GM06990 (cell line): Measurements from ENCODE around the gene CHP2.
"Not testable (repeated sequence)": the region's sequence is repeated elsewhere in the genome, so short reads cannot be mapped to it uniquely, and the experiment has no call there.

Experiments
- DNase-seq: peaks from one replicate; pipeline ENCODE4 v3.0.0-alpha.2; 2011; ENCODE audit not compliant: insufficient read length; ENCODE audit errors: extremely low read depth
- H3K27me3 ChIP-seq: replicated peaks from 2 replicates; pipeline ENCODE4 v1.6.0; 2011; ENCODE audit warnings: low read length; ENCODE audit not compliant: control insufficient read depth, insufficient read depth
- H3K36me3 ChIP-seq: 2 replicates; pipeline ENCODE4 v1.5.1; 2011; ENCODE audit warnings: low read length; ENCODE audit not compliant: control insufficient read depth, insufficient read depth
- H3K4me3 ChIP-seq: replicated peaks from 2 replicates; pipeline ENCODE4 v1.5.1; 2011; ENCODE audit warnings: low read depth, mild to moderate bottlenecking, control low read depth, low read length
- TF ChIP-seq, protein P1 (sequence below): IDR thresholded peaks from 2 replicates; pipeline ENCODE4 v1.5.1; 2011; ENCODE audit warnings: low read length, control low read depth, mild to moderate bottlenecking, inconsistent platforms; ENCODE audit not compliant: insufficient read depth, poor library complexity, severe bottlenecking

CHP2 gene

GRCh38 chr16:23741675-23742303 is 13.0 kb upstream of the CHP2 start:
- no peak for DNase-seq
- Histone ChIP-seq H3K27me3 (no peaks in the 10 kb centered on the region), H3K36me3 (no peaks in the 10 kb centered on the region), H3K4me3 (no peak overlapping the region)
- TF ChIP-seq, protein P1, sequence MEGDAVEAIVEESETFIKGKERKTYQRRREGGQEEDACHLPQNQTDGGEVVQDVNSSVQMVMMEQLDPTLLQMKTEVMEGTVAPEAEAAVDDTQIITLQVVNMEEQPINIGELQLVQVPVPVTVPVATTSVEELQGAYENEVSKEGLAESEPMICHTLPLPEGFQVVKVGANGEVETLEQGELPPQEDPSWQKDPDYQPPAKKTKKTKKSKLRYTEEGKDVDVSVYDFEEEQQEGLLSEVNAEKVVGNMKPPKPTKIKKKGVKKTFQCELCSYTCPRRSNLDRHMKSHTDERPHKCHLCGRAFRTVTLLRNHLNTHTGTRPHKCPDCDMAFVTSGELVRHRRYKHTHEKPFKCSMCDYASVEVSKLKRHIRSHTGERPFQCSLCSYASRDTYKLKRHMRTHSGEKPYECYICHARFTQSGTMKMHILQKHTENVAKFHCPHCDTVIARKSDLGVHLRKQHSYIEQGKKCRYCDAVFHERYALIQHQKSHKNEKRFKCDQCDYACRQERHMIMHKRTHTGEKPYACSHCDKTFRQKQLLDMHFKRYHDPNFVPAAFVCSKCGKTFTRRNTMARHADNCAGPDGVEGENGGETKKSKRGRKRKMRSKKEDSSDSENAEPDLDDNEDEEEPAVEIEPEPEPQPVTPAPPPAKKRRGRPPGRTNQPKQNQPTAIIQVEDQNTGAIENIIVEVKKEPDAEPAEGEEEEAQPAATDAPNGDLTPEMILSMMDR: no peak

GRCh38 chr16:23742766-23743165 is 12.1 kb upstream of the CHP2 start:
- no peaks in the 10 kb centered on the region for H3K27me3 ChIP-seq
- no peaks in the 10 kb centered on the region for H3K36me3 ChIP-seq
- no peak overlapping the region for H3K4me3 ChIP-seq
- DNase-seq: no peak
- TF ChIP-seq, protein P1: no peak

- DNase-seq: no peak
- no peak overlapping the region for H3K4me3 ChIP-seq
- no peaks in the 10 kb centered on the region for H3K36me3 ChIP-seq
- H3K27me3 ChIP-seq: no peaks in the 10 kb centered on the region
- TF ChIP-seq, protein P1: no peak
Observed at GRCh38 chr16:23745263-23745662, 9.6 kb upstream of the CHP2 start.

DNA sequence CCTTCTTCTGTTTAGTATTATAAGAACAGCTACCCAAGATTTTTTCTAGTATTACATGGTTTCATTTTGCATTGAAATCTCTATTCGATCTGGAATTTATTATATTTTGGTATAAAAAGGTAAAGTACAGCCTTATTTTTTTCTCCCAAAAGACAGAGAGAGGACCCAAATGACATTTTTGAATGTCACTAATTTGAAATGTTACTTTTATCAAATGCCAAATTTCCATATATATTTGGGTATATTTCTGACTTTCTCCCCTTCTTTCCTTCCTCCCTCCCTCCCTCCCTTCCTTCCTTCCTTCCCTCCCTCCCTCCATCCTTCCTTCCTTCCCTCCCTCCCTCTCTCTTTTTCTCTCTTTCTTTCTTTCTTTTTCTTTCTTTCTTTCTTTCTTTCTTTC is 6.2 kb upstream of the CHP2 start:
- no peaks in the 10 kb centered on the region for H3K27me3 ChIP-seq
- H3K4me3 ChIP-seq: no peak overlapping the region
- no peak for DNase-seq
- no peaks in the 10 kb centered on the region for H3K36me3 ChIP-seq
- TF ChIP-seq, protein P1: no peak

GRCh38 chr16:23751053-23751452 is 3.8 kb upstream of the CHP2 start:
- not testable (repeated sequence) for DNase-seq

GRCh38 chr16:23753908-23754593 is 775 bp upstream of the CHP2 start:
- TF ChIP-seq, protein P1: no peak
- Histone ChIP-seq H3K27me3 (no peaks in the 10 kb centered on the region; the same call in 1 of the 2 replicates), H3K36me3 (no peaks in the 10 kb centered on the region), H3K4me3 (no peak overlapping the region)
- DNase-seq: no peak

More at GRCh38 chr16:23751053-23751452, 3.8 kb upstream of the CHP2 start:
- not testable (repeated sequence) for H3K36me3 ChIP-seq, H3K4me3 ChIP-seq, H3K27me3 ChIP-seq
